ENCODE results near the gene ZNF439. TPM values are rescaled to one million over a fixed set of nuclear protein-coding genes. Genes with fewer than 3 reads are reported as not detected.
A peak's percentile ranks its signal among the peaks of the same experiment; 100 is the strongest.

Gene ZNF439
- total and polyA plus RNA-seq, 2 of the 13 experiments (the other 11 are each of a cell fraction or from before 2014, with no cell fraction given), result 2.9 to 4.9 TPM

DNA sequence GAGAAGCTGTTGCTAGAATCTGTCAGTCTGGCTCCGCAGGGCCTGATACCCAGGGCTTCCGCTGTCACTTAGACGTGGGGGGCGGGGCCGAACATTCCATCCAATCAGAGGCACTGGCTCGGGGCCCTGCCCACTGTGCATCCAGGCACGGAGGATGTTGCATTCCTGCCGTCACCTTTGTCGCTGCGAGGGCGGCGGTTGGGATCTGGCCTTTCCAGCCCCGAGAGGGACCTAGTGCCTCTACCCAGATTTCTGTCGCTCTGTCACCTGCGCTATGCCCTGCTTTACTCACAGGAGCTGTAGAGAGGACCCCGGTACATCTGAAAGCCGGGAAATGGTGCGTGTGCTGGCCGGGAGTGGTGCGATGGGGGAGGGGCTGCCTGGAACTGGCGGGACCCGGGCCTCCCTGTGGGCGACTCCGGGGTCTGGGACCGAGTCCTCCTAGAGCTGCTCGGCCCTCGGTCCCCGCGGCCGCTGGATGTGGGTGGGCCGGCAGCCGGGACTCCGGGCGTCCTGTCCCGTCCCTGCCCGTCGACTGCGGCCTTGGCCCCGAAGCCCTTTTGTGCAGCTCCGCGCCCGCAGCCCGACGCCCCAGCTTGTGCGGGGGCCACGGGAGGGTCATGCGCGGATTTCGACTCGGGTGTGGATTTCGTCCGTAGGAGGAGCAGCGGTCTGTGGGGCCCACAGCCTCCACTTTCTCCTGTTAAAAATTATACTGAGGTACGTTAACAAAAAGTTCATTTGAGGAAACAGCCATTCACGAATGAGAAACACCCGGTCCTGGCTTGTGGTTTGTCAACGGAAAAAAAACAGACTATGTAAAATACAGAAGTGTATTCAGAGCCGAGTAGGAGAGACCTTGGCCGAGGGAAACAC, at the start of gene ZNF439 (continued):
- peak; percentile 60; the same call in 1 of the 2 replicates for TF ChIP-seq ZNF350 (CRISPR knock-in tag; IDR thresholded peaks at IDR 0.05; ENCODE audit: borderline replicate concordance, low read depth)
- TF ChIP-seq AGO2 (optimal IDR thresholded peaks at IDR 0.05; ENCODE audit: low read depth, low read length), result no peak
- TF ChIP-seq MXD1 (CRISPR knock-in tag; IDR thresholded peaks at IDR 0.05), result no peak
- peak; percentile 56; the same call in 1 of the 2 replicates for TF ChIP-seq PHF21A (CRISPR knock-in tag; IDR thresholded peaks at IDR 0.05)
- TF ChIP-seq SNAPC2 (CRISPR knock-in tag; IDR thresholded peaks at IDR 0.05), result peak; percentile 72; the same call in 1 of the 2 replicates
- TF ChIP-seq ZSCAN21 (CRISPR knock-in tag; IDR thresholded peaks at IDR 0.05; ENCODE audit: borderline replicate concordance), result peak; percentile 56; the same call in 1 of the 2 replicates
- TF ChIP-seq SOX13 (IDR thresholded peaks at IDR 0.05), result no peak
- TF ChIP-seq SOX13 (CRISPR knock-in tag; conservative IDR thresholded peaks at IDR 0.05 in 1 of 2, IDR thresholded peaks at IDR 0.05 in 1 of 2), result no peak
- no peak; the same call in 1 of the 2 replicates for TF ChIP-seq NKX3-1 (CRISPR knock-in tag; IDR thresholded peaks at IDR 0.05)
- TF ChIP-seq U2AF2 (IDR thresholded peaks at IDR 0.05; ENCODE audit: low read depth, low read length), result no peak
- no peak for TF ChIP-seq ZNF792 (CRISPR knock-in tag; IDR thresholded peaks at IDR 0.05)
- no peak for TF ChIP-seq ARNT (IDR thresholded peaks at IDR 0.05)
- TF ChIP-seq, protein P1, sequence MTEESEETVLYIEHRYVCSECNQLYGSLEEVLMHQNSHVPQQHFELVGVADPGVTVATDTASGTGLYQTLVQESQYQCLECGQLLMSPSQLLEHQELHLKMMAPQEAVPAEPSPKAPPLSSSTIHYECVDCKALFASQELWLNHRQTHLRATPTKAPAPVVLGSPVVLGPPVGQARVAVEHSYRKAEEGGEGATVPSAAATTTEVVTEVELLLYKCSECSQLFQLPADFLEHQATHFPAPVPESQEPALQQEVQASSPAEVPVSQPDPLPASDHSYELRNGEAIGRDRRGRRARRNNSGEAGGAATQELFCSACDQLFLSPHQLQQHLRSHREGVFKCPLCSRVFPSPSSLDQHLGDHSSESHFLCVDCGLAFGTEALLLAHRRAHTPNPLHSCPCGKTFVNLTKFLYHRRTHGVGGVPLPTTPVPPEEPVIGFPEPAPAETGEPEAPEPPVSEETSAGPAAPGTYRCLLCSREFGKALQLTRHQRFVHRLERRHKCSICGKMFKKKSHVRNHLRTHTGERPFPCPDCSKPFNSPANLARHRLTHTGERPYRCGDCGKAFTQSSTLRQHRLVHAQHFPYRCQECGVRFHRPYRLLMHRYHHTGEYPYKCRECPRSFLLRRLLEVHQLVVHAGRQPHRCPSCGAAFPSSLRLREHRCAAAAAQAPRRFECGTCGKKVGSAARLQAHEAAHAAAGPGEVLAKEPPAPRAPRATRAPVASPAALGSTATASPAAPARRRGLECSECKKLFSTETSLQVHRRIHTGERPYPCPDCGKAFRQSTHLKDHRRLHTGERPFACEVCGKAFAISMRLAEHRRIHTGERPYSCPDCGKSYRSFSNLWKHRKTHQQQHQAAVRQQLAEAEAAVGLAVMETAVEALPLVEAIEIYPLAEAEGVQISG (CRISPR knock-in tag; IDR thresholded peaks at IDR 0.05), result 0 out of 2 replicates have a peak, but pooled peaks have one; percentile 13
- TF ChIP-seq, protein P2, sequence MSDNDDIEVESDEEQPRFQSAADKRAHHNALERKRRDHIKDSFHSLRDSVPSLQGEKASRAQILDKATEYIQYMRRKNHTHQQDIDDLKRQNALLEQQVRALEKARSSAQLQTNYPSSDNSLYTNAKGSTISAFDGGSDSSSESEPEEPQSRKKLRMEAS (IDR thresholded peaks at IDR 0.05), result peak; percentile 57; the same call in 1 of the 2 replicates
- TF ChIP-seq, protein P3, sequence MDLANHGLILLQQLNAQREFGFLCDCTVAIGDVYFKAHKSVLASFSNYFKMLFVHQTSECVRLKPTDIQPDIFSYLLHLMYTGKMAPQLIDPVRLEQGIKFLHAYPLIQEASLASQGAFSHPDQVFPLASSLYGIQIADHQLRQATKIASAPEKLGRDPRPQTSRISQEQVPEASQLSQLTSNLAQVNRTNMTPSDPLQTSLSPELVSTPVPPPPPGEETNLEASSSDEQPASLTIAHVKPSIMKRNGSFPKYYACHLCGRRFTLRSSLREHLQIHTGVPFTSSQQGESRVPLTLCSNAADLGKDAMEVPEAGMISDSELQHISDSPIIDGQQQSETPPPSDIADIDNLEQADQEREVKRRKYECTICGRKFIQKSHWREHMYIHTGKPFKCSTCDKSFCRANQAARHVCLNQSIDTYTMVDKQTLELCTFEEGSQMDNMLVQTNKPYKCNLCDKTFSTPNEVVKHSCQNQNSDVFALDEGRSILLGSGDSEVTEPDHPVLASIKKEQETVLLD (CRISPR knock-in tag; IDR thresholded peaks at IDR 0.05; ENCODE audit: low read depth), result no peak
- no peak for TF ChIP-seq ZNF275 (CRISPR knock-in tag; IDR thresholded peaks at IDR 0.05; ENCODE audit: borderline replicate concordance)
- 0 out of 2 replicates have a peak, but pooled peaks have one; percentile 28 for TF ChIP-seq ZNF747 (CRISPR knock-in tag; IDR thresholded peaks at IDR 0.05; ENCODE audit: borderline replicate concordance)
- no peak for TF ChIP-seq ZSCAN29 (CRISPR knock-in tag; conservative IDR thresholded peaks at IDR 0.05)
- no peak for TF ChIP-seq CEBPG (CRISPR knock-in tag; IDR thresholded peaks at IDR 0.05)
- no peak for TF ChIP-seq TARDBP (CRISPR knock-in tag; IDR thresholded peaks at IDR 0.05)
- peak; percentile 76; the same call in 1 of the 2 replicates for TF ChIP-seq KLF15 (CRISPR knock-in tag; IDR thresholded peaks at IDR 0.05; ENCODE audit: borderline replicate concordance)
- peak; percentile 88 for TF ChIP-seq ZNF607 (CRISPR knock-in tag; IDR thresholded peaks at IDR 0.05; ENCODE audit: borderline replicate concordance)
- no peak for TF ChIP-seq KLF13 (CRISPR knock-in tag; IDR thresholded peaks at IDR 0.05)
- peak; percentile 42; the same call in 1 of the 2 replicates for TF ChIP-seq KDM3A (CRISPR knock-in tag; IDR thresholded peaks at IDR 0.05; ENCODE audit: low read depth)
